Right renal cortex interstitium (tissue), 3 donors: ENCODE measurements around the gene ZG16B. TPM values are rescaled to one million over a fixed set of nuclear protein-coding genes. Genes with fewer than 3 reads are reported as not detected.

Source experiments
- DNase-seq, 3 donors: peaks; one replicate each; pipeline ENCODE4 v3.0.0-alpha.2; 2013; ENCODE audit warnings: low read depth in 3 of 3, low spot score in 2 of 3
- polyA plus RNA-seq, 3 donors: library from polyadenylated mRNA; unstranded; fragments of 120-200 nt; gene quantifications; one replicate each; pipeline ENCODE4 v1.2.1, GENCODE V29; 2013; ENCODE audit not compliant: insufficient read length in 3 of 3

ZG16B gene
- polyA plus RNA-seq, 3 donors = 0.31 to 0.60 (median 0.32) TPM

GRCh38 chr16:2822496-2822895 is 7.6 kb upstream of the ZG16B start:
- DNase-seq = no peak

GRCh38 chr16:2824626-2825025 is 5.5 kb upstream of the ZG16B start:
- no peak for DNase-seq

- DNase-seq = no peak
Measured at GRCh38 chr16:2825049-2825742, 4.9 kb upstream of the ZG16B start.

- DNase-seq = no peak
Measured at GRCh38 chr16:2825906-2826305, 4.2 kb upstream of the ZG16B start.

GRCh38 chr16:2826591-2827373 is 3.3 kb upstream of the ZG16B start:
- DNase-seq = no peak

GRCh38 chr16:2827374-2827791 is 2.7 kb upstream of the ZG16B start:
- no peak for DNase-seq

- no peak for DNase-seq
Measured at GRCh38 chr16:2827831-2828520, 2.1 kb upstream of the ZG16B start.

GRCh38 chr16:2828521-2828840 is 1.6 kb upstream of the ZG16B start:
- no peak for DNase-seq

- no peak for DNase-seq
Measured at GRCh38 chr16:2828876-2829430, 1.1 kb upstream of the ZG16B start.

GRCh38 chr16:2830355-2830695 is 222 bp downstream of the ZG16B start:
- DNase-seq = no peak

GRCh38 chr16:2831203-2831602 is 1.1 kb downstream of the ZG16B start:
- no peak for DNase-seq

- DNase-seq = no peak
Measured at GRCh38 chr16:2833776-2834175, 3.7 kb downstream of the ZG16B start.

- DNase-seq = no peak
Measured at GRCh38 chr16:2834968-2835367, 4.9 kb downstream of the ZG16B start.

- DNase-seq = no peak
Measured at GRCh38 chr16:2835638-2836493, 5.8 kb downstream of the ZG16B start.

- no peak for DNase-seq
Measured at GRCh38 chr16:2836646-2837508, 6.8 kb downstream of the ZG16B start.

- DNase-seq = no peak
Measured at GRCh38 chr16:2838928-2839327, 8.8 kb downstream of the ZG16B start.

- DNase-seq = no peak
Measured at GRCh38 chr16:2839650-2840450, 9.7 kb downstream of the ZG16B start.

- no peak for DNase-seq
Measured at GRCh38 chr16:2840914-2841313, 10.8 kb downstream of the ZG16B start.
